ENCODE data around the gene ADGRG6.
"Not testable (repeated sequence)": the region's sequence is repeated elsewhere in the genome, so short reads cannot be mapped to it uniquely, and the experiment has no call there.

Gene ADGRG6

DNA sequence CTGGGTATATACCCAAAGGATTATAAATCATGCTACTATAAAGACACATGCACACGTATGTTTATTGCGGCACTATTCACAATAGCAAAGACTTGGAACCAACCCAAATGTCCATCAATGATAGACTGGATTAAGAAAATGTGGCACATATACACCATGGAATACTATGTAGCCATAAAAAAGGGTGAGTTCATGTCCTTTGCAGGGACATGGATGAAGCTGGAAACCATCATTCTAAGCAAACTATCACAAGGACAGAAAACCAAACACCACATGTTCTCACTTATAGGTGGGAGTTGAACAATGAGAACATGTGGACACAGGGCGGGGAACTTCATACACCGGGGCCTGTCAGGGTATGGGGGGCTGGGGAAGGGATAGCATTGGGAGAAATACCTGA, 18.7 kb upstream of the ADGRG6 start:
- H3K4ac ChIP-seq (ENCODE audit: low read depth, low read length); H4K91ac ChIP-seq (ENCODE audit: low read depth, low read length); H3K9me3 ChIP-seq (ENCODE audit: insufficient read depth, low read depth, low read length); H2BK12ac ChIP-seq (ENCODE audit: low read length); DNase-seq; H3K14ac ChIP-seq (ENCODE audit: low read length); H4K8ac ChIP-seq (ENCODE audit: low read depth, low read length); H2AFZ ChIP-seq (ENCODE audit: insufficient read depth, low read length, poor library complexity); H3K4me1 ChIP-seq (ENCODE audit: control insufficient read depth in 1 of 2, insufficient read depth in 2 of 2, low read length in 2 of 2); H2BK5ac ChIP-seq (ENCODE audit: low read depth, low read length, poor library complexity); H4K12ac ChIP-seq (ENCODE audit: low read depth, low read length); H2BK120ac ChIP-seq (ENCODE audit: insufficient read depth, low read length, poor library complexity); H3K9ac ChIP-seq (ENCODE audit: low read length); H3K79me1 ChIP-seq (ENCODE audit: low read length); H3K27ac ChIP-seq (ENCODE audit: low read depth, low read length); H3K18ac ChIP-seq (ENCODE audit: low read length); H3K36me3 ChIP-seq (ENCODE audit: control insufficient read depth in 1 of 2, insufficient read depth in 2 of 2, low read length in 2 of 2); H2AK5ac ChIP-seq (ENCODE audit: low read length); H3K4me3 ChIP-seq (ENCODE audit: low read depth, low read length); H3K23ac ChIP-seq (ENCODE audit: low read length); H3K79me2 ChIP-seq (ENCODE audit: control insufficient read depth, insufficient read depth, low read length, poor library complexity); H3K27me3 ChIP-seq (ENCODE audit: insufficient read depth, low read length); H3K4me2 ChIP-seq (ENCODE audit: low read length): not testable (repeated sequence)
- no CpG with 5 or more reads among the region's 4 CpGs for WGBS (ENCODE audit: extremely low coverage, insufficient coverage, insufficient read length)

DNA sequence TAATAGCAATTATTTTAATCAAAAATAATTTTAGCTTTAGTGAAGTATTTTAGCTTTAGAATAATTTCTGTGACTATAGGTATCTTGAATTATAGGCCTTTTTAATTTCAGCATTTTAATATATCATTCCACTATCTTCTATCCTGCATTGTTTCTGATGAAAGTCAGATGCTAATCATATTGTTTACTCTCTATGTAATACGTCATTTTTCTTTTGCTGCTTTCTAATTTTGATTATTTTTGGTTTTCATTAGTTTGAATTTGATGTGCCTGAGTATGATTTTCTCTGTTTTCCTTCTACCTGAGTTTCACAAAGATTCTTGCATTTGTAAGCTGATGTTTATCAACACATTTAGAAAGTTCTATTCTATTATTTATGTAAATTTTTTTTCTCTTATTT, 17.4 kb upstream of the ADGRG6 start:
- Histone ChIP-seq H4K91ac (ENCODE audit: low read depth, low read length) (no peak overlapping the region), H4K8ac (ENCODE audit: low read depth, low read length) (no peak overlapping the region), H3K79me2 (ENCODE audit: control insufficient read depth, insufficient read depth, low read length, poor library complexity) (no peaks in the 10 kb centered on the region), H3K4me1 (ENCODE audit: control insufficient read depth in 1 of 2, insufficient read depth in 2 of 2, low read length in 2 of 2) (no peaks in the 10 kb centered on the region), H2BK5ac (ENCODE audit: low read depth, low read length, poor library complexity) (no peak overlapping the region), H3K27me3 (ENCODE audit: insufficient read depth, low read length) (no peaks in the 10 kb centered on the region), H3K4me2 (ENCODE audit: low read length) (no peak overlapping the region), H2AK5ac (ENCODE audit: low read length) (no peak overlapping the region), H3K14ac (ENCODE audit: low read length) (no peak overlapping the region), H3K79me1 (ENCODE audit: low read length) (peaks cover 3% of the 10 kb centered on the region), H2AFZ (ENCODE audit: insufficient read depth, low read length, poor library complexity) (no peak overlapping the region), H3K36me3 (ENCODE audit: control insufficient read depth in 1 of 2, insufficient read depth in 2 of 2, low read length in 2 of 2) (no peaks in the 10 kb centered on the region), H4K12ac (ENCODE audit: low read depth, low read length) (no peak overlapping the region), H3K4me3 (ENCODE audit: low read depth, low read length) (no peak overlapping the region), H3K4ac (ENCODE audit: low read depth, low read length) (no peak overlapping the region), H3K9ac (ENCODE audit: low read length) (no peak overlapping the region), H3K27ac (ENCODE audit: low read depth, low read length) (no peak overlapping the region), H2BK12ac (ENCODE audit: low read length) (no peak overlapping the region), H3K23ac (ENCODE audit: low read length) (no peak overlapping the region), H2BK120ac (ENCODE audit: insufficient read depth, low read length, poor library complexity) (no peak overlapping the region), H3K9me3 (ENCODE audit: insufficient read depth, low read depth, low read length) (no peaks in the 10 kb centered on the region), H3K18ac (ENCODE audit: low read length) (no peak overlapping the region)
- DNase-seq = no peak
- no CpG with 5 or more reads among the region's 1 CpG for WGBS (ENCODE audit: extremely low coverage, insufficient coverage, insufficient read length)

DNA sequence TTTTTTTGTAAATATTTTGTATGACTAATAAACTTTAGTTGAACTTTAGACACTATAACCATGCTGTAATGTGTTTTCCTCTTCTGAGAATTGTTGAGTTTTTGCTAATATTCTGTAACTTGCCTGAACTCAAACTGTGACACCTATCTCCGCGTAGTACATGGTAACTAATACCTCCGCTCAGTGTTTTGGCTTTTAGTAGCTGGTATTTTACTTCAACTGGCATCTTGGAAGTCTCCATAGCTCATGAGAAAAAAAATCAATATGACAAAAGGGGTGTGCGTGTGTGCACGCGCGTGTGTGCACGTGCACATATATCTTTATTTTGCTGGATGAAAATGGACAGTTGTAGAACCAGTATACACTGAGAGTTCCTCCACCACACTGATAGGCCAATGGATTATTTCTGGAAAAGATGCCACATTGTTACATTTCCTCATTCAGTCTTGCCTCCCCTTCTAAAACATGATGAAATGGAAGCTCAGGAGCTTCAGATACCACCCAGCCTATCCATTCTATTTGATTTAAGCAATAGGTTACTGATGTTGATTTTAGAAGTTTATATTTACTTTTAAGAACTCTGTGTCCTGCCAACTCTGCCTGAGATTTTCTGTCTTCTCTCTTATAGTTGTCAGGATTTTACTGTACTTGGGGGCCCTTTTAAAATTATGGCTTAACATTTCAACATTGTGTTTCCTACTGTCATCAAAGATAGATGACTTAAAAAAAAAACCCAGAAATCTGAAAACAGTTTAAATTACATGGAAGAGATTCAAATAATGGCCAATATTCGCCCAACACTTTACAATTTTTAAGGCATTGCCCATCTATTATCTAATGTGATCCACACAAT, 16.3 kb upstream of the ADGRG6 start:
- Histone ChIP-seq H2AFZ (ENCODE audit: insufficient read depth, low read length, poor library complexity) (no peak overlapping the region), H3K4me2 (ENCODE audit: low read length) (no peak overlapping the region), H3K4me3 (ENCODE audit: low read depth, low read length) (no peak overlapping the region), H3K36me3 (ENCODE audit: control insufficient read depth in 1 of 2, insufficient read depth in 2 of 2, low read length in 2 of 2) (no peaks in the 10 kb centered on the region), H2BK5ac (ENCODE audit: low read depth, low read length, poor library complexity) (no peak overlapping the region), H2BK120ac (ENCODE audit: insufficient read depth, low read length, poor library complexity) (no peak overlapping the region), H3K27me3 (ENCODE audit: insufficient read depth, low read length) (no peaks in the 10 kb centered on the region), H4K91ac (ENCODE audit: low read depth, low read length) (no peak overlapping the region), H2AK5ac (ENCODE audit: low read length) (no peak overlapping the region), H3K79me1 (ENCODE audit: low read length) (no peaks in the 10 kb centered on the region), H4K8ac (ENCODE audit: low read depth, low read length) (no peak overlapping the region), H3K4me1 (ENCODE audit: control insufficient read depth in 1 of 2, insufficient read depth in 2 of 2, low read length in 2 of 2) (no peaks in the 10 kb centered on the region), H4K12ac (ENCODE audit: low read depth, low read length) (peak overlapping the region; percentile 12), H3K14ac (ENCODE audit: low read length) (no peak overlapping the region), H3K9ac (ENCODE audit: low read length) (no peak overlapping the region), H3K9me3 (ENCODE audit: insufficient read depth, low read depth, low read length) (no peaks in the 10 kb centered on the region), H2BK12ac (ENCODE audit: low read length) (no peak overlapping the region), H3K27ac (ENCODE audit: low read depth, low read length) (no peak overlapping the region), H3K18ac (ENCODE audit: low read length) (no peak overlapping the region), H3K23ac (ENCODE audit: low read length) (no peak overlapping the region), H3K4ac (ENCODE audit: low read depth, low read length) (no peak overlapping the region), H3K79me2 (ENCODE audit: control insufficient read depth, insufficient read depth, low read length, poor library complexity) (no peaks in the 10 kb centered on the region)
- DNase-seq = no peak
- no CpG with 5 or more reads among the region's 9 CpGs for WGBS (ENCODE audit: extremely low coverage, insufficient coverage, insufficient read length)

DNA sequence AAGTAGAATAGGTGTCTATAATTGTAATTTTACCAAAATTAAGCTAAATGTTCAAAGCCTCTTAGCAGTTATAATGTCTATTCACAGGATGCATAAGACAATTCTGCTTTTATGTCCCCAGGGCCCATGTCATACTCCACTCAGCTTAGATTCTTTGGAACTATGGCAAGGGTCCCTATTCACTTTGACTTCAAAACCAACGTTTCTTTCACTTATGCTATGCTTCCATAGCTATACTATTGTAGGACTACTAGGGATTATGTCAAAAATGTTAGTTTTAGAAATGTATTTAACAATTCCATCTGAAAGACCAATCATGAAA, 15.8 kb upstream of the ADGRG6 start:
- peaks cover 2% of the 10 kb centered on the region for H3K79me1 ChIP-seq (ENCODE audit: low read length)
- H3K9me3 ChIP-seq (ENCODE audit: insufficient read depth, low read depth, low read length) = no peaks in the 10 kb centered on the region
- H4K12ac ChIP-seq (ENCODE audit: low read depth, low read length) = no peak overlapping the region
- no peak overlapping the region for H3K4me2 ChIP-seq (ENCODE audit: low read length)
- H3K4me1 ChIP-seq (ENCODE audit: control insufficient read depth in 1 of 2, insufficient read depth in 2 of 2, low read length in 2 of 2) = no peaks in the 10 kb centered on the region
- H2AK5ac ChIP-seq (ENCODE audit: low read length) = no peak overlapping the region
- H2AFZ ChIP-seq (ENCODE audit: insufficient read depth, low read length, poor library complexity) = no peak overlapping the region
- no peak overlapping the region for H3K9ac ChIP-seq (ENCODE audit: low read length)
- no peaks in the 10 kb centered on the region for H3K79me2 ChIP-seq (ENCODE audit: control insufficient read depth, insufficient read depth, low read length, poor library complexity)
- no peak overlapping the region for H3K4me3 ChIP-seq (ENCODE audit: low read depth, low read length)
- no peak overlapping the region for H3K4ac ChIP-seq (ENCODE audit: low read depth, low read length)
- H3K14ac ChIP-seq (ENCODE audit: low read length) = no peak overlapping the region
- no peak overlapping the region for H3K23ac ChIP-seq (ENCODE audit: low read length)
- H3K27ac ChIP-seq (ENCODE audit: low read depth, low read length) = no peak overlapping the region
- H2BK12ac ChIP-seq (ENCODE audit: low read length) = no peak overlapping the region
- no peak overlapping the region for H2BK120ac ChIP-seq (ENCODE audit: insufficient read depth, low read length, poor library complexity)
- no peaks in the 10 kb centered on the region for H3K27me3 ChIP-seq (ENCODE audit: insufficient read depth, low read length)
- H3K36me3 ChIP-seq (ENCODE audit: control insufficient read depth in 1 of 2, insufficient read depth in 2 of 2, low read length in 2 of 2) = no peaks in the 10 kb centered on the region
- H4K91ac ChIP-seq (ENCODE audit: low read depth, low read length) = no peak overlapping the region
- no peak overlapping the region for H3K18ac ChIP-seq (ENCODE audit: low read length)
- H2BK5ac ChIP-seq (ENCODE audit: low read depth, low read length, poor library complexity) = no peak overlapping the region
- H4K8ac ChIP-seq (ENCODE audit: low read depth, low read length) = no peak overlapping the region
- DNase-seq = no peak
- no CpG with 5 or more reads among the region's 1 CpG for WGBS (ENCODE audit: extremely low coverage, insufficient coverage, insufficient read length)

Measured in trophoblast cell (in vitro differentiated cells and primary cell).